IMR-90 (cell line): ENCODE results near the gene MLLT10. TPM values are rescaled to one million over a fixed set of nuclear protein-coding genes. Genes with fewer than 3 reads are reported as not detected.

ENCODE experiments used
- ATAC-seq: fragments of 200-7000 bp; cut with Tn5 transposase; 2 replicates; pipeline ENCODE4 v1.9.1; 2020; ENCODE audit warnings: low read depth, mild to moderate bottlenecking, moderate library complexity
- BruUV-seq: library from RNA; stranded (reverse); fragments of 400-500 nt; replicated peaks from 2 replicates; lab custom pipeline; 2021; lab: Mats Ljungman, UMichigan
- CTCF ChIA-PET: fragments of 300-600 bp; formaldehyde crosslinking; extraction: SDS; loops from one replicate; lab custom pipeline; 2021; ENCODE audit warnings: antibody characterized with exemption; lab: Yijun Ruan, JAX
- POLR2A ChIA-PET: fragments of 300-600 bp; sonication (Branson Sonifier 250); formaldehyde crosslinking; loops from one replicate; lab custom pipeline; 2022; ENCODE audit warnings: antibody characterized with exemption; ENCODE audit not compliant: unreplicated experiment; lab: Charles Lee
- DNase-seq: peaks from one replicate; pipeline ENCODE4 v3.0.0; 2013
- H2AFZ ChIP-seq: replicated peaks from 2 replicates; pipeline ENCODE3; 2013; ENCODE audit warnings: low read length, mild to moderate bottlenecking; ENCODE audit not compliant: poor library complexity
- H2AK5ac ChIP-seq: 2 replicates; pipeline ENCODE4 v1.6.1; 2013; ENCODE audit warnings: low read depth, low read length, inconsistent platforms
- H2AK9ac ChIP-seq: replicated peaks from 2 replicates; pipeline ENCODE3; 2013; ENCODE audit warnings: mild to moderate bottlenecking, low read depth, low read length, moderate library complexity; ENCODE audit not compliant: poor library complexity
- H2BK120ac ChIP-seq: 2 replicates; pipeline ENCODE4 v1.6.1; 2013; ENCODE audit warnings: low read depth, low read length, inconsistent platforms
- H2BK15ac ChIP-seq: 3 replicates; pipeline ENCODE4 v1.6.1; 2013; ENCODE audit warnings: low read depth, low read length, inconsistent platforms
- H2BK20ac ChIP-seq: 2 replicates; pipeline ENCODE4 v1.6.1; 2013; ENCODE audit warnings: low read depth, mild to moderate bottlenecking, inconsistent platforms, low read length, moderate library complexity
- H2BK5ac ChIP-seq: 2 replicates; pipeline ENCODE4 v1.6.1; 2013; ENCODE audit warnings: mild to moderate bottlenecking, low read depth, low read length, inconsistent platforms; ENCODE audit not compliant: poor library complexity, severe bottlenecking
- H3K14ac ChIP-seq: replicated peaks from 2 replicates; pipeline ENCODE4 v1.6.1; 2013; ENCODE audit warnings: low read depth, low read length, inconsistent platforms
- H3K18ac ChIP-seq: 2 replicates; pipeline ENCODE4 v1.6.1; 2013; ENCODE audit warnings: low read depth, low read length, control low read depth
- H3K23ac ChIP-seq: 2 replicates; pipeline ENCODE4 v1.6.1; 2013; ENCODE audit warnings: low read depth, low read length, inconsistent platforms
- H3K27ac ChIP-seq: 2 replicates; pipeline ENCODE4 v1.5.1; 2013; ENCODE audit warnings: mild to moderate bottlenecking, control low read depth, low read length; ENCODE audit not compliant: insufficient read depth
- H3K27me3 ChIP-seq: 2 replicates; pipeline ENCODE4 v1.6.1; 2013; ENCODE audit warnings: low read length; ENCODE audit not compliant: control insufficient read depth, insufficient read depth
- H3K36me3 ChIP-seq: 2 replicates; pipeline ENCODE4 v1.6.1; 2013; ENCODE audit warnings: low read length, mixed read lengths; ENCODE audit not compliant: control insufficient read depth, insufficient read depth
- H3K4ac ChIP-seq: 2 replicates; pipeline ENCODE4 v1.6.1; 2013; ENCODE audit warnings: low read depth, low read length, inconsistent platforms
- H3K4me1 ChIP-seq: 2 replicates; pipeline ENCODE4 v1.6.1; 2013; ENCODE audit warnings: low read length, mixed read lengths; ENCODE audit not compliant: control insufficient read depth, insufficient read depth
- H3K4me2 ChIP-seq: 2 replicates; pipeline ENCODE4 v1.6.1; 2013; ENCODE audit warnings: low read depth, mild to moderate bottlenecking, control low read depth, low read length, moderate library complexity
- H3K4me3 ChIP-seq: 2 replicates; pipeline ENCODE4 v1.5.1; 2013; ENCODE audit warnings: low read depth, mild to moderate bottlenecking, control low read depth, low read length, moderate library complexity; ENCODE audit not compliant: insufficient read depth
- H3K56ac ChIP-seq: 2 replicates; pipeline ENCODE4 v1.6.1; 2013; ENCODE audit warnings: low read length, inconsistent platforms; ENCODE audit not compliant: insufficient read depth; ENCODE audit errors: extremely low read depth
- H3K79me1 ChIP-seq, 2 experiments: 2 replicates each; pipeline ENCODE4 v1.6.1; 2013; ENCODE audit warnings: low read length in 2 of 2, inconsistent platforms in 1 of 2, low read depth in 1 of 2
- H3K9ac ChIP-seq: 2 replicates; pipeline ENCODE4 v1.6.1; 2013; ENCODE audit warnings: low read depth, low read length, control low read depth
- H3K9me1 ChIP-seq: 2 replicates; pipeline ENCODE4 v1.6.1; 2013; ENCODE audit warnings: low read length, inconsistent platforms; ENCODE audit not compliant: insufficient read depth
- H3K9me3 ChIP-seq: 2 replicates; pipeline ENCODE4 v1.6.1; 2013; ENCODE audit warnings: low read length; ENCODE audit not compliant: control insufficient read depth, insufficient read depth
- H4K20me1 ChIP-seq: 2 replicates; pipeline ENCODE4 v1.6.1; 2013; ENCODE audit warnings: low read length, inconsistent platforms; ENCODE audit not compliant: insufficient read depth
- H4K5ac ChIP-seq: 2 replicates; pipeline ENCODE4 v1.6.1; 2013; ENCODE audit warnings: mild to moderate bottlenecking, low read depth, low read length, control low read depth
- H4K8ac ChIP-seq, 2 experiments: 2 replicates each; pipeline ENCODE4 v1.6.1; 2013; ENCODE audit warnings: low read depth in 2 of 2, low read length in 2 of 2, control low read depth in 1 of 2, inconsistent platforms in 1 of 2
- H4K91ac ChIP-seq: 2 replicates; pipeline ENCODE4 v1.6.1; 2013; ENCODE audit warnings: low read depth, low read length, inconsistent platforms; ENCODE audit not compliant: insufficient read depth
- CEBPB ChIP-seq: IDR thresholded peaks from 2 replicates; pipeline ENCODE4 v1.6.1; 2012; ENCODE audit warnings: low read depth, low read length, improper control_type of control experiment
- CHD1 ChIP-seq: IDR thresholded peaks from 2 replicates; pipeline ENCODE4 v1.6.1; 2012; ENCODE audit warnings: low read depth, low read length, improper control_type of control experiment
- FOS ChIP-seq: fragments of 150-350 bp; IDR thresholded peaks from 2 replicates; pipeline ENCODE4 v1.6.1; 2016; ENCODE audit warnings: low read depth, low read length
- NFE2L2 ChIP-seq: fragments of 150-350 bp; IDR thresholded peaks from 2 replicates; pipeline ENCODE4 v1.6.1; 2016; ENCODE audit warnings: low read depth, mild to moderate bottlenecking, low read length
- RAD21 ChIP-seq: IDR thresholded peaks from 2 replicates; pipeline ENCODE4 v1.6.1; 2012; ENCODE audit warnings: low read length, improper control_type of control experiment
- RCOR1 ChIP-seq: IDR thresholded peaks from 2 replicates; pipeline ENCODE4 v1.6.1; 2012; ENCODE audit warnings: mild to moderate bottlenecking, low read length, improper control_type of control experiment; ENCODE audit not compliant: insufficient replicate concordance
- RFX5 ChIP-seq: IDR thresholded peaks from 2 replicates; pipeline ENCODE4 v1.8.0; 2012; ENCODE audit warnings: low read depth, mild to moderate bottlenecking, low read length, moderate library complexity
- SMC3 ChIP-seq: fragments of 150-350 bp; IDR thresholded peaks from 2 replicates; pipeline ENCODE4 v1.6.1; 2016; ENCODE audit warnings: low read depth, mild to moderate bottlenecking, antibody characterized with exemption, low read length, moderate library complexity
- WGBS, 2 experiments: methylation state at CpG; one replicate each; pipeline versions ENCODE4 v1.1.5 to v1.1.7; 2013; ENCODE audit warnings: missing lambda C conversion rate in 2 of 2; ENCODE audit not compliant: insufficient read length in 1 of 2; ENCODE audit errors: extremely low coverage in 2 of 2; 5-methylcytosine and 5-hydroxymethylcytosine counted together
- dilution Hi-C: fragments of 300-500 bp; cut with HindIII; formaldehyde crosslinking; loops from one replicate; pipeline ENCODE4 v1.14.3; 2018; ENCODE audit warnings: low sequenced_read_pairs; ENCODE audit not compliant: unreplicated experiment
- in situ Hi-C: fragments of 300-500 bp; cut with MboI; formaldehyde crosslinking; loops from 3 replicates; pipeline ENCODE4 v1.14.3; 2019; ENCODE audit warnings: low sequenced_read_pairs, inconsistent platforms, mixed read lengths
- intact Hi-C: fragments of 100-400 bp; cut with micrococcal nuclease; formaldehyde crosslinking; loops from 2 replicates; pipeline ENCODE4 v1.10.0; 2022
- polyA plus RNA-seq, 3 experiments: library from polyadenylated mRNA; depleted of rRNA; stranded (reverse); fragments of >200 nt; gene quantifications; 2 replicates each; pipeline ENCODE4 v1.2.3, GENCODE V29; 2012; ENCODE audit warnings: low replicate concordance in 1 of 3
- total RNA-seq: library from RNA; depleted of rRNA; stranded (reverse); fragments of >200 nt; gene quantifications from 2 replicates; pipeline ENCODE4 v1.2.3, GENCODE V29; 2012
- TF ChIP-seq, protein P1 (sequence below): fragments of 150-350 bp; IDR thresholded peaks from 2 replicates; pipeline ENCODE4 v1.6.1; 2016; ENCODE audit warnings: low read depth, mild to moderate bottlenecking, low read length, moderate library complexity, borderline replicate concordance
- TF ChIP-seq, protein P2 (sequence below): conservative IDR thresholded peaks from 2 replicates; pipeline ENCODE4 v1.5.1; 2012; ENCODE audit warnings: mild to moderate bottlenecking, low read depth, low read length, improper control_type of control experiment
- TF ChIP-seq, protein P3 (sequence below): fragments of 150-350 bp; IDR thresholded peaks from 2 replicates; pipeline ENCODE4 v1.6.1; 2017; ENCODE audit warnings: mild to moderate bottlenecking, antibody characterized with exemption, low read length, low read depth

The MLLT10 gene
- total and polyA plus RNA-seq, 2 of the 4 experiments (the other 2 are of a cell fraction) = 22.5 to 29.0 TPM

DNA sequence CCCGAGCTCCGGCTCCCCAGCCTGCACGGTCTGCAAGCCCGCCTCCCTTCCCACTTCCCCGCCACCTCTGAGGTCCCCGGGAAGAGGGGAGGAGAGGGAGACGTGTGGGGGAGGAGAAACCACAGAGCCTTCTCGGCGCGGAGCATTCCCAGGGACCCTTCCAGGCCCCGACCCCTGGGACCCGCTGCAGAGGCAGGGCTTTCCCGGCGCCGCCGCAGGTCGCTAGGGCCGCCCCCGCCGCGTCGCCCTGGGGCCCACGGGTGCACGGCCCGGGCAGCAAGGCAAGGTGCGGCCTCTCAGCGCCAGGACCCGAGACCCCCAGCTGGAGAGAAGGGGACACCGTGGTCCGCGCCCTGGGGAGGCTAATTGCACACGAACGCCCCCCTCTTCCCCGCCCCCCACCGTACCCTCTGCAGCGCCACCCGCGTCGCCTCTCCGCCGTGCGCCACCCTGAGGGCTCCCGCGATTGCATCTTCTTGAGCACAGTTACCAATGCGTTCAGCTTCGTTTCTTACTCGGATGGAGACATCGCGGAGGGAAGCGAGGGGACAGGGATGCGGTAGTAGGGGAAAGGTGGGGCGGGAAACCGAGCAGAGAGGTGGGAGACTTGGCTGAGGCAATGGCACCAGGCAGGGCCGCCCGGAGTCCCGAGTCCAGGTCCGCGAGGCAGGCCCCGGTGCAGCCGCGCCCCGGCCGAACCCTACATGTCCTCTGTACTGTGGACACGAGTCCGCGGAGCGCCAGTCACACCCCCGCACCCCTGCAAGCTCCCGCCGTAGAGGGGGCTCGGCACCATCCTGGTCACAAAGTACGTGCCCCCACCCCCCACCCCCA lies 37.5 kb upstream of the MLLT10 start:
- peak overlapping the region; percentile 81 for H3K27ac ChIP-seq

More for the DNA sequence above, 37.5 kb upstream of the MLLT10 start:
- Histone ChIP-seq H2AK5ac (no peak overlapping the region), H3K23ac (peak overlapping the region; percentile 75; the same call in 1 of the 2 replicates), H3K18ac (peak overlapping the region; percentile 84), H4K5ac (peak overlapping the region; percentile 56), H2AK9ac (peak overlapping the region; percentile 90), H2BK120ac (peak overlapping the region; percentile 39; the same call in 1 of the 2 replicates), H3K4me3 (peak overlapping the region; percentile 91), H2AFZ (peak overlapping the region; percentile 95), H3K36me3 (no peaks in the 10 kb centered on the region), H4K20me1 (no peaks in the 10 kb centered on the region), H2BK15ac (no peak overlapping the region), H3K4me2 (peak overlapping the region; percentile 95), H3K79me1 (no peaks in the 10 kb centered on the region), H4K8ac (peak overlapping the region; percentile 4 to 64; a peak in 2 of 4 replicates), H3K56ac (no peak overlapping the region; the same call in 1 of the 2 replicates), H3K14ac (peak overlapping the region; percentile 91; the same call in 1 of the 2 replicates), H3K27me3 (peaks cover 5% of the 10 kb centered on the region), H3K4me1 (peaks cover 3% of the 10 kb centered on the region; the same call in 1 of the 2 replicates), H4K91ac (peak overlapping the region; percentile 92), H3K4ac (peak overlapping the region; percentile 91), H3K9me3 (no peaks in the 10 kb centered on the region), H3K9ac (peak overlapping the region; percentile 88), H3K9me1 (no peaks in the 10 kb centered on the region), H2BK20ac (no peak overlapping the region), H2BK5ac (peak overlapping the region; percentile 58)
- WGBS, 2 experiments = 1% methylated on average over 17 of the region's 72 CpGs; no CpG with 5 or more reads in 1 of the 2 experiments
- peak; percentile 25 for DNase-seq
- ChIA-PET POLR2A (interaction anchor here (0.5 to 0.6 kb wide), 3 partner anchors 21 to 957 kb away, joined by 4 to 11 read pairs (median 5); no protein-coding TSS in a partner anchor), CTCF (interaction anchor here (0.6 to 2.3 kb wide), 19 partner anchors 10 to 819 kb away, joined by 3 to 19 read pairs (median 4); partner anchors contain the start of gene COMMD3)
- intact Hi-C loops (loop anchor here (2.0 to 5.0 kb wide), 5 partner anchors 20 to 1490 kb away; partner anchors contain the start of genes COMMD3 and DNAJC1), dilution Hi-C loops (no loop called here), in situ Hi-C loops (loop anchor here (5.0 to 25.0 kb wide), 5 partner anchors 41 to 1491 kb away; no protein-coding TSS in a partner anchor)
- peak; percentile 58 for ATAC-seq
- TF ChIP-seq CHD1 = no peak
- TF ChIP-seq, protein P1, sequence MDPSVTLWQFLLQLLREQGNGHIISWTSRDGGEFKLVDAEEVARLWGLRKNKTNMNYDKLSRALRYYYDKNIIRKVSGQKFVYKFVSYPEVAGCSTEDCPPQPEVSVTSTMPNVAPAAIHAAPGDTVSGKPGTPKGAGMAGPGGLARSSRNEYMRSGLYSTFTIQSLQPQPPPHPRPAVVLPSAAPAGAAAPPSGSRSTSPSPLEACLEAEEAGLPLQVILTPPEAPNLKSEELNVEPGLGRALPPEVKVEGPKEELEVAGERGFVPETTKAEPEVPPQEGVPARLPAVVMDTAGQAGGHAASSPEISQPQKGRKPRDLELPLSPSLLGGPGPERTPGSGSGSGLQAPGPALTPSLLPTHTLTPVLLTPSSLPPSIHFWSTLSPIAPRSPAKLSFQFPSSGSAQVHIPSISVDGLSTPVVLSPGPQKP = no peak
- TF ChIP-seq, protein P2, sequence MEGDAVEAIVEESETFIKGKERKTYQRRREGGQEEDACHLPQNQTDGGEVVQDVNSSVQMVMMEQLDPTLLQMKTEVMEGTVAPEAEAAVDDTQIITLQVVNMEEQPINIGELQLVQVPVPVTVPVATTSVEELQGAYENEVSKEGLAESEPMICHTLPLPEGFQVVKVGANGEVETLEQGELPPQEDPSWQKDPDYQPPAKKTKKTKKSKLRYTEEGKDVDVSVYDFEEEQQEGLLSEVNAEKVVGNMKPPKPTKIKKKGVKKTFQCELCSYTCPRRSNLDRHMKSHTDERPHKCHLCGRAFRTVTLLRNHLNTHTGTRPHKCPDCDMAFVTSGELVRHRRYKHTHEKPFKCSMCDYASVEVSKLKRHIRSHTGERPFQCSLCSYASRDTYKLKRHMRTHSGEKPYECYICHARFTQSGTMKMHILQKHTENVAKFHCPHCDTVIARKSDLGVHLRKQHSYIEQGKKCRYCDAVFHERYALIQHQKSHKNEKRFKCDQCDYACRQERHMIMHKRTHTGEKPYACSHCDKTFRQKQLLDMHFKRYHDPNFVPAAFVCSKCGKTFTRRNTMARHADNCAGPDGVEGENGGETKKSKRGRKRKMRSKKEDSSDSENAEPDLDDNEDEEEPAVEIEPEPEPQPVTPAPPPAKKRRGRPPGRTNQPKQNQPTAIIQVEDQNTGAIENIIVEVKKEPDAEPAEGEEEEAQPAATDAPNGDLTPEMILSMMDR = peak; percentile 33
- TF ChIP-seq NFE2L2 = no peak
- no peak for TF ChIP-seq RCOR1
- no peak for TF ChIP-seq FOS
- no peak for TF ChIP-seq CEBPB
- TF ChIP-seq RAD21 = peak; percentile 22; the same call in 1 of the 2 replicates
- TF ChIP-seq SMC3 = peak; percentile 23; the same call in 1 of the 2 replicates
- TF ChIP-seq, protein P3, sequence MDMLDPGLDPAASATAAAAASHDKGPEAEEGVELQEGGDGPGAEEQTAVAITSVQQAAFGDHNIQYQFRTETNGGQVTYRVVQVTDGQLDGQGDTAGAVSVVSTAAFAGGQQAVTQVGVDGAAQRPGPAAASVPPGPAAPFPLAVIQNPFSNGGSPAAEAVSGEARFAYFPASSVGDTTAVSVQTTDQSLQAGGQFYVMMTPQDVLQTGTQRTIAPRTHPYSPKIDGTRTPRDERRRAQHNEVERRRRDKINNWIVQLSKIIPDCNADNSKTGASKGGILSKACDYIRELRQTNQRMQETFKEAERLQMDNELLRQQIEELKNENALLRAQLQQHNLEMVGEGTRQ = no peak
- no peak for TF ChIP-seq RFX5
- BruUV-seq = no TSS peak
